ENCODE measurements around the gene TIAL1.
"Not testable (repeated sequence)": the region's sequence is repeated elsewhere in the genome, so short reads cannot be mapped to it uniquely, and the experiment has no call there.

The TIAL1 gene

DNA sequence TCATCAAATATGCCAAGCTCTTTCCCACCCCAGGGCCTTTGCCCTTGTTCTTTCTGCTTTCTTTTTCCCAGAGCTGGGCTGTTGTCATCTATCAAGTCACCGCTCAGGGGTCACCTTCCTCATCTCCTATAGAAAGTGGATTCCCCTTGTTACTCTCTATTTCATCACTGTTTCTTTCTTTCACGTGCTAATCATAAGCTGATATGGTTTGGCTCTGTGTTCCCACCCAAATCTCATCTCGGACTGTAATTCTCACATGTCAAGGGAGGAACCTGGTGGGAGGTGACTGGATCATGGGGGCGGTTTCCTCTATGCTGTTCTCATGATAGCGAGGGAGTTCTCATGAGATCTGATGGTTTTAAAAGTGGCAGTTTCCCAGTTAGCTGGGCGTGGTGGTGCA, 17.0 kb upstream of the TIAL1 start:
- no peak for DNase-seq (ENCODE audit: low read depth)

DNA sequence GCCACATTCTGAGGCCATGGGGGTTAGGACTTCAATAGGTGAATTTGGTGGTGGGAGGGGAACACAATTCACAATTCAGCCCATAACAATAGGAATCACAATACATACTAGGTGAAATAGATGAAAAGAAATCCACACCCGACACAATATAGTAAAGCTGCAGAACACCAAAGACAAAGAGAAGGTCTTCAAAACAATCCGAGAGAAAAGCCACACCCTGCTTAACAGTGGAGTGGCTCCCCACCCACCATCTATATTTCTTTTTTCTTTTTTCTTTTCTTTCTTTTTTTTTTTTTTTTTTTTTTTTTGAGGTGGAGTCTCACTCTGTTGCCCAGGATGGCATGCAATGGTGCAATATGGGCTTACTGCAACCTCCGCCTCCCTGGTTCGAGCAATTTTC, 14.7 kb upstream of the TIAL1 start:
- DNase-seq (ENCODE audit: low read depth), result no peak

DNA sequence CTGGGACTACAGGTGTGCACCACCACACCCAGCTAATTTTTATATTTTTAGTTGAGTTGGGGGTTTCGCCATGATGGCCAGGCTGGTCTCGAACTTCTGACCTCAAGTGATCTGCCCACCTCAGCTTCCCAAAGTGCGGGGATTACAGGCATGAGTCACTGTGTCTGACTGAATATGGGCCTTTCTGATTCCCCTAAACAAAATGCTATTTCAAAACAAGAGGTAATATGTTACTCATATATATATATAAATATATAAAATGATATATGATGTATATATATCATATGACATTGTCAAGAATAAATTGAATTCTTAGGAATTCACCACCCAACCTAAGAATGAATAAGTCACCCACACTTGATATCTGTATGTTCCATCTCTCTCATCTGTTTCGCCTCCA, 12.8 kb upstream of the TIAL1 start:
- DNase-seq (ENCODE audit: low read depth), result no peak

DNA sequence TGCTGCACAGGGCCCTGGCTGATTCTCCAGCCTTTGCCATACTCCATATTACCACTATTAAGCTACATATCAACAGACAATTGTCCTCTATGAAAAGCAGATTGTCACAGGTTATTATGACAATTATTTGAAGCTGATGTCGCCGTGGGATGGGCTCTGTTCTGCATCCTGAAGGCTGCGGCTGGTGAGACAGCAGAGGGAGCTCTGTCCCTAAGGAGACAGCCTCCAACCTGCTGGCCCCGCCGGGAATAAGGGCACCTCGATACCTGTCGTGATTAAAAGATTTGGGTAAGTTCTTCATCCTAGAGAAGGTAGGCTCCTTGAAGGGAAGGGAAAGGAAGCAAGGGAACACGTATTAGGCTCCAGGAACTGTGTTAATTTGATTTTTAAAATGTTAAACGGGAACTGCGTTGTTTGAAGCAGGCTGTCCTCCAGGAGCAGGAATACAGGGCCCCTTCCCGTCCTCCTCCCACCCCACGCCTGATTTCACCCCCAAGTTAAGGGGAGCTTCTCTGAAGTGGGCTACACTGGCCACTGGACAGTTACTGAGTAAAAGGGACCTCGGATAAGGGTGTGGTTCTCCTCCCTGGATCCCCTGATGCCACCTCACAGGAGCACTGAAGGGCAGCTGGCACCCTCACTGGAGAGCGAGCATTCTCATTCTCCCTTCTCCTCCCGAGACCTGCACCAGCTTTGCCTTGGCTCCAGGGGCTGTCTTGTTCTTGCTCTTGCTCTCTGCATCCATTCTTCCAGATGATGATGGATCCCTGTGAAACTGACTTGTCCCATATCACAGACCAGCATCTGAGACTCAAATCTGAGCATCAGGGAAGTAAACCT, 11.8 kb upstream of the TIAL1 start:
- DNase-seq (ENCODE audit: low read depth), result no peak

DNA sequence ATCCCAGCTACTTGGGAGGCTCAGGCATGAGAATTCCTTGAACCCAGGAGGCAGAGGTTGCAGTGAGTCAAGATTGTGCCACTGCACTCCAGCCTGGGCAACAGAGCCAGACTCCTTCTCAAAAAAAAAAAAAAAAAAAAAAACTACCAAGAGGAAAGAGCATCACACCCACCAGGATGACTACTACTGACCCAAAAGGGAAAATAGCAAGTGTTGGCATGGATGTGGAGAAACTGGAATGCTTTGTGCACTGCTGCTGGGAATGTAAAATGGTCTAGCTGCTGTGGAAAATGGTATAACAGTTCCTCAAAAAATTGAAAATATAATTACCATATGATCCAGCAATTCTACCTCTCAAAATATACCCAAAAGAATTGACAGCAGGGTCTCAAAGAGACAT, 7.7 kb upstream of the TIAL1 start:
- no peak for DNase-seq (ENCODE audit: low read depth)

DNA sequence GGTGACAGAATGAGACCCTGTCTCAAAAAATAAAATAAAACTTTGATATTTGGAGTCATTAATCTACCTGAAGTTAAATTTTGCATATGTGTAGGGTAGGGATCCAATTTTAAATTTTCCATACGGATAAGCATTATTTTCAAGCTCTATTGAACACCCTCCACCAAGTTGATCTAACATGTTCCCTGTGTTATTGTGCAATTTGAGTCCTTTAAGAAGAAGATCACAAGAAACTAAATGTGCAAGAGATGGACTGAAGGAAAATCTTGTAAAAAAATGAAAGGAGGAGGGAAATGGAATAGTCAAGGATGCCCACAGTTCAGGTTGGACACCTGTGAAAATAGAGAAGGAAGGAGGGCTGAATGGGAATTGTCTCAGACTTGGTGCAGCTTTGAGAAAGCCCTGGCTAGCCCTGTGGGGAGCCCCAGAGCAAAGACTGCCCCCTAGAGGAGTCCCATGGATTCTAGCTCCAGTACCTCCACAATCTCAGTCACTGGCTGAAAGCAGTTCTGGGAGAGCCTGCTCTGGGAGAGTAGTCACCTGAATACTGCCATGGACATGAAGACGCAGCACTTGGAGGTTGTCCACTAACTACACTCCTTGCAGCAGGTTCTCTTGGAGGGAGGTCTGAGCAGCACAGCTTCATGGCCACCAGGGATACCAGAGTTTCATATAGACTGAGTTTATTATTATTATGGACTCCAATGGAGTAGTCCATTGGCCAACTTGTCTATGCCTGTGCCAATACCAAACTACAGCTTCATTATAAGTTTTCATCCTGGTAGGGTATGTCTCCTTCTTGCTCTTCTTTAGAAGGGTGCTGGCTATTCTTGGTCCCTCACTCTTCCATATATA, 5.7 kb upstream of the TIAL1 start:
- no peak for DNase-seq (ENCODE audit: low read depth)

DNA sequence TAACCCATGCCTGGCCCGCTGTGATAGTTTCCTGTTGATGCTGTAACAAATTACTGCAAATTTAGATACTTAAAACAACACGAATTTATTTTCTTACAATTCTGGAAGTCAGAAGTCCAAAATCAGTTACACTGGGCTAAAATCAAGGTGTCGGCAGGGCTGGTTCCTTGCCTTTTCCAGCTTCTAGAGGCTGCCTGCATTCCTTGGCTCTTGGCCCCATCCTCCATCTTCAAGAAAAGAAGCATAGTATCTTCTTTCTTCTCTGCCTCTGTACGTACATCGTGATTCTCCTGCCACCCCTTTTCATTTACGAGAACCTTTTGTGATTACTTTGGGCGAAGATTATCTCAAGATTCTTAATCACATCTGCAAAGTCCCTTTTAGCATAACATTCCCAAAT, 1.6 kb upstream of the TIAL1 start:
- no peak for DNase-seq (ENCODE audit: low read depth)

DNA sequence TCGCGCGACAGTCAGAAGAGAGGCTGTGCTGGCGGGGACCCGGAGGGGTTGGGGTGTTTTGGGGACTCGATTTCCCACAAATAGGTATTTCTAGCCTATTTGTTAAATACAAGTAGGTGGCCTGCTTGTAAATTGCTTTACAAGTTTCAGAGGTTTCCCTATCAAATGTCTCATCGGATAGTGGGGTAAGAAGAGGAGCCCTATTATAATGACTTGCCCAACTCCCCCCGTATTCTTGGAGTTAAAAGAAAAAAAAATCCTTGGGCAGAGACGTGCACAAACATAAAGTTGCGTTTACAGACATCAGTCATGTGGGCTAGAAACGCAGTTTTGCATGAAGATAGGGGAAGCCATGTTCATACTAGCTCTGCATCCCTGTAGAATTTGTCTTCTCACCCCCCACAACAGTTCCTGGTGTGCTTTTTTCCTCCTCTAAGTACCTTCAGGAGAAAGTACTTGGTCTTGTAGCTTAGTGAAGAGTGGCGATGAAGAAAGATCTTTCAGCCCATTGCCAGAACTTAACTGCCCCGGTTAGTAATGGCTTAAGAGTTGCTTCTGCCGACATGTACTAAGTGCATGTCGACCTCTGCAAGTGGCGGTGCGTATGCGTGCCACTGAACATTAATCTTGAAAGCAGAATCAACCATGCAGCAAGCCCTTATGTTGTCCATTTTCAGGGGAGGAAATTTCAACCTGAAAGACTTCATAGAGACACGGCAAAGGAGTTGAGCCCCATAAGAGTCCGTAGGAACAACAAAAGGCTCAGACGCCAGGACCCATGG, 832 bp upstream of the TIAL1 start:
- DNase-seq (ENCODE audit: low read depth), result no peak

DNA sequence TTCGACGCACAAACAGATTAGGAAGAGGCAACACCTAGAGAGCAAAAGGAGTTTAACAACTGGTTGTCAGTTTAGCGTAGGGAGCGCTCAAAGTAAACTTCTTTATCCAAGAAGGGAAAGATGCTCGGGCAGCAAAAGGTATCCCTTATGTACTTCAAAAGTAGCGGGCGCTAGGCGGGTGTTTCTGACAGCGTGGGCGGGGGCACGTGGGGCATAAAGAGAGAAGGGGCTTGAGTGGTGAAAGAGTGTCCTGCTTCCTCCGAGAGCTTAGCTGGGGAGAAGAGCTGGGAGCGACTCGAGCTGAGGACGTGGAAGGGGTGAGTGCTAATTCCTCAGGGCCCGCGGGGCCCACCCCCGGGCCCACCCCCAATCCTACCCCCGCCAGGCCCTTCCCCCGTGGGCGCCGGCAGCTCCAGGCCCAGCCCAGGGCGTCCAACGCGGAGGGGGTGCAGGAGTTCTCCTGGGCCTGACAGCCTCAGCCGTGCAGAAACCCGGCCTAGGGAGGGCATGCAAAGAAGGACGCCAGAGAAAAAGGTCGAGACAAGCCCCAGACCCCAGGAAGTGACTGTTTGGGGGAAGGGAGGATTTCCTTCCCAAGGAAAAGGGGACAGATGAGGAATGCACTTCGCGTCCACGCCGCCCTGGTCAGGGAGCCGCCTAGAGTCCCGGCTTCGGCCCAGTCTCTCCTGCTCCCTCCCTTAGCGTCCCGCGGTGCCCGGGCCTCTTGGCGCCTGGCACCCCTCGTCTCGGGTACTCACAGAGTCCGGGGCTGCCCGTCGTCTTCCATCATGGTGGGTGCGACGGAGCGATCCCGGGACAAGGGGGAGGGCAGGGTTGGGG, 868 bp downstream of the TIAL1 start:
- no peak for DNase-seq (ENCODE audit: low read depth)

DNA sequence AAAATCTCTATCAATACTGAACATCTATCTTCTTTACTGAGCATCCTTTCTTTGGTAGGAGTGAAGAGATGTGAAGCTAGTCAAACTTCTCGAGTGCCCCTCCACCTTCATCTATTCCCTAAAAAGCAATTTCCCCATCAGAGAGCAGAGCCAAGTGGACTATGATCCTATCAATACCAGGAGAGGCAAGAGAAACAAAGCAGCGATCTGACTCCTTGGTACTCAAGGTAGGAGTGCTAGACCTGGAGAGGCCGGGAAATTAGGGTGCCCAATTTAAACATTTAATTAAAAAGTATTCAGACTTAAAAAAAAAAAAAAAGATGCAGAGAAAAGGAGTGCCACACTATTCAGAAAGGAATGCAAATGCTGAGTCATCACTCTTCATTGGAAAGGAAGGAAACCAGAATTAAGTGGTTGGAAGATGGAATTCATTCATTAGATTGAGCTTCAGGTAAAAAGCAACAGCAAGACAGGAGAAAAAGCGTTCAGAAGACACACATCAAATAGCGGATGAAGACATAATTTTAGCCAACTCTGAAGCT, 1.6 kb downstream of the TIAL1 start:
- DNase-seq (ENCODE audit: low read depth), result no peak

DNA sequence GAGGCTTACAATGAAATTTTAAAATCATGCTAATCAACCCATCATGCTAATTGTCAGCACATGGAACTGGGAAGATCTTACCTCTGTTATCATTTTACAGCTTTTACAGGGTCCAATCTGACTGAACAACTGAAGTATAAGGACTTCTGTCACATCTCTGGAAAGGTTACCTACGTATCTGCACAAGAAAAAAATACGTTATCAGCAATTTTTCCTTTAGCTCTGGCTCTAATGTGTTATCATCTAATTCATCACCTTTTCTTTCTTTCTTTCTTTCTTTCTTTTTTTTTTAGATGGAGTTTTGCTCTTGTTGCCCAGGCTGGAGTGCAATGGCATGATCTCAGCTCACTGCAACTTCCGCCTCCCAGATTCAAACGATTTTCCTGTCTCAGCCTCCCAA, 8.7 kb downstream of the TIAL1 start:
- DNase-seq (ENCODE audit: low read depth), result no peak

DNA sequence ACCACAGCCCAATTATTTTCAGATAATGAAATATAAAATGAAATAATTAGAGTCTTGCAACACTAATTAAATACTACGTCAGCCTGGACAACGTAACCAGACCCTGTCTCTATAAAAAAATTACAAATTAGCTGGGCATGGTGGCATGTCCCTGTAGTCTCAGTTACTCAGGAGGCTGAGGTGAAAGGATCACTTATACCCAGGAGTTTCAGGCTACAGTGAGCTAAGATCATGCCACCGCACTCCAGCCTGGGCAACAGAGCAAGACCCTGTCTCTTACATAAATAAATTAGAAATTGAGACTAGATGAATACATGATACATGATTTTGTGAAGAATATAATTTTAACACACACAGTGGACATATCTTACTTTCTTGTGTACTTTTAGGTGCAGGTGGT, 18.4 kb downstream of the TIAL1 start:
- no peak for DNase-seq (ENCODE audit: low read depth)

DNA sequence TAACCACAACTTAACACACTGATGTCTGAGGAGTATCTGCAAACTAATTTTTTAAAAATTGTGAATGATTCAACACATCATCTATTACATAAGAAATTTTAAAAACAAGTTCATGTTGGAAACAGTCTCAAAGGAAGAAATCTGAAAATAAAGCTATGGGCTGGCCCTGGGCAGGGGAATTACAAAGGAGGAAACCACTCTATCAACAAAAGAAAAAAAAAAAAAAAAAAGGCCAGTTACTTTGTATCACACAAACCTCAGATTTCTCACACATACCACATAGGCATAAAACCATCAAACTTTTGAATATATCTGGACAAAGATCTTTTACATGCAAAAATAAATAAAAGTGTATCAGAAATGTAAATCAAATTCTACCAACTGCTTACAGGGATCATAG, 20.8 kb downstream of the TIAL1 start:
- DNase-seq (ENCODE audit: low read depth), result no peak

DNA sequence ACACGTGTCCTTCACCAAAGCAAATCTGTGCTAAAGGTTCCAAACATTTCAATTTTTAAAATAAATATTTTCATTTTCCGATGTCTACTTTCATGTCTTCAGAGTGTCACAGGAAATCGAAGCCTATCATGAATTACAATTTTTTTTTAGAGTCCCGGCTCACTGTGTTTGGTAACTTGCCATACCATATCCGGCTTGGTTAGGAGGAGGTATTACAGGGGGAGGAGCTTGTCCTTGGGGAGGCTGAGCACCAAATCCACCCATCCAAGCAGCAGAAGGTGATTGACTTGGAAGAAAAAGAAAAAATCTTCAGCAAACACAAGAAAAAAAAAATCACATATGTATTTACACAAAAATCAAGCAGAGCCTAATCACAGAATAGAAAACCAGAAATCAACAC, 21.3 kb downstream of the TIAL1 start:
- DNase-seq (ENCODE audit: low read depth), result no peak

DNA sequence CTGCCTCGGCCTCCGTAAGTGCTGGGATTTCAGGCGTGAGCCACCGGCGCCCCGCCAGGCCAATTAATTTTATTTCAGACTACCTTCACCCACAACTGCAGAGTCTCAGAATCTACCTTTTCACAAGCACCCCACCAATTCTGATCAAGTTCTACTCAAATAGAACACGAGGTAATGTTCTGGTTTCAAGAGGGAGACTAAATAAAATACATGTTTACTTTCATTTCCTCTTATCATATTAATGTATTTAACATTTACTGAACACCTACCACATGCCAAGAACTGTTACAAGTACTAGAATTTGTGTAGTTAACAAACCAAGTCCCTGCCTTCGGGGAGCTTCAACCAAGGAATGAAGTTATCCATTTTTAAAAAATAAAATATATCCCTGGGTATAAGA, 28.8 kb downstream of the TIAL1 start:
- DNase-seq (ENCODE audit: low read depth), result no peak

DNA sequence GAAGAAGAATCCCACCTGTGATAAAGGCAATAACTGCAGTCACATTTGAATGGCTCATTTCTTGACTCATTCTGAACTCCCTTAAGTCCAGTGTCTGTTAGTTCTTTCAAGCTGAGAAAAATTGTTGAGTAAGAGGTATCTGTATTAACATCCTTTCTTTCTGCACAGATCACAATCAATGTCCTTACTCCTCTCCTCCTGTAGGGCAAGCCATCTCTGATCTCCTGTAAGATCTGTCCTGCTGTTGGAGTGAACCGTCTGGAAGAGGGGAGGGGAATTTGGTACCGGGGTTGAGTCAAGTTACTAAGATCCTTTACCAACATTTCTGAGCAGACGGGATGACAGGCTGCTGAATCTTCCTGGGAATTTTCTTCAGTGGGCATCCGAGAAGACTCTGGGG, 34.7 kb downstream of the TIAL1 start:
- no peak for DNase-seq (ENCODE audit: low read depth)

DNA sequence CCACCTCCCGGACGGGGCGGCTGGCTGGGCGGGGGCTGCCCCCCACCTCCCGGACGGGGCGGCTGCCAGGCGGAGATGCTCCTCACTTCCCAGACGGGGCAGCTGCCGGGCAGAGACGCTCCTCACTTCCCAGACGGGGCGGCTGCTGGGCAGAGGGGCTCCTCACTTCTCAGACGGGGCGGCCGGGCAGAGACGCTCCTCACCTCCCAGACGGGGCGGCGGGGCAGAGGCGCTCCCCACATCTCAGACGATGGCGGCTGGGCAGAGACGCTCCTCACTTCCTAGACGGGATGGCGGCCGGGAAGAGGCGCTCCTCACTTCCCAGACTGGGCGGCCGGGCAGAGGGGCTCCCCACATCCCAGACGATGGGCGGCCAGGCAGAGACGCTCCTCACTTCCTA, 37.3 kb downstream of the TIAL1 start:
- DNase-seq (ENCODE audit: low read depth), result not testable (repeated sequence)

DNA sequence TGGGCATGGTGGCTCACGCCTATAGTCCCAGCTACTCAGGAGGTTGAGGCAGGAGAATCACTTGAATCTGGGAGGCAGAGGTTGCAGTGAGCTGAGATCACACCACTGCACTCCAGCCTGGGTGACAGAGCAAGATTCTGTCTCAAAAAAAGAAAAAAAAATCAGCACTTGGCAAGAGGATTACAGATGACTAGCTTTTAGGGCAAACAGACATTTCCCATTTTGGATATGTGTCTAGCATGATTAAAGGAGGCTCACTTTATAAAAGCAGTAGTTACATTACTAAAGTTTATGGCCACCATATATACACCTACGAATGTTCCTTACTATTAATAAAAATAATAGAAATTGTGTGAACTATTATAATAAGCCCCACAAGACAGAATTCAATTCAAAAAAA, 40.7 kb downstream of the TIAL1 start:
- DNase-seq (ENCODE audit: low read depth), result not testable (repeated sequence)

DNA sequence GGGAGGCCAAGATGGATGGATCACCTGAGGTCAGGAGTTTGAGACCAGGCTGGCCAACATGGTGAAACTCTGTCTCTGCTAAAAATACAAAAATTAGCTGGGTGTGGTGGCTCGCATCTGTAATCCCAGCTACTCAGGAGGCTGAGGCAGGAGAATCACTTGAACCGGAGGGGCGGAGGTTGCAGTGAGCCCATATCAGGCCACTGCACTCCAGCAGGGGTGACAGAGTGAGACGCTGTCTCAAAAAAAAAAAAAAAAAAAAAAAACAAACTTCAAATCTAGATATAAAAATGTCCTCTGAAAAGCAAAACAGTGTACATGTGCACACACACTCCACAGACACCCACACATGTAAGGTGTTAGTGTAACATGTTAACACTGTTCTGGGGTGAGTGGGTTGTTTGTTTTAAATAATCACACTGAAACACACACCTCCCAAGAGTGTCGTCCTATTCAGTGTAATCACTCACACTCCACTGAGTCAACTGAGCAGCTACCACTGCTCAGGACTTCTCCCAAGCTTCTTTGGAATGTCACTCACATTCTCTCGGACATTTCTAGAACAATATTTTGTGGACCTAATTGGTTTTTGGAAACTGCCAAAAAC, 41.5 kb downstream of the TIAL1 start:
- DNase-seq (ENCODE audit: low read depth), result no peak

DNA sequence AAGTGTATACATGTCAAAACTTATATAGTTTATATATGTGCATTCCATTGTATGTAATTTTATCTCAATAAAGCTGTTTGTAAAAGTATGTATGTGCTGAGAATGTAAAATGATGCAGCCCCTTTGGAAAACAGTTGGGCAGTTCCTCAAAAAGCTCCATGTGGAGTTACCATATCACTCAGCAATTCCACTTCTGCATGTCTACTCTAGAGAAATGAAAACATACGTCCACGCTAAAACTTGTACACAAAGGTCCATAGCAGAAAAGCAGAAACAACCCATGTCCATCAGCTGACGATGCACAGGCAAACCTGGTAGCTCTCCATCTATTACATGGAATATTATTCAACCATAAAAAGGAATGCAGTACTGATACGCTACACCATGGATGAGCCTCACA, 45.9 kb downstream of the TIAL1 start:
- DNase-seq (ENCODE audit: low read depth), result no peak

Measured in GM04503 (cell line).